ENCODE results near the gene TP73. TPM values are rescaled to one million over a fixed set of nuclear protein-coding genes. Genes with fewer than 3 reads are reported as not detected.

Gene TP73
- total RNA-seq, 2 donors from 2014 or later: 0.31 TPM; not detected in 1

GRCh38 chr1:3633344-3634058, 18.8 kb upstream of the TP73 start:
- H3K27ac Mint-ChIP-seq: no peak overlapping the region
- no peak overlapping the region for H3K4me3 Mint-ChIP-seq
- DNase-seq (no peak), ATAC-seq (no peak)
- H3K36me3 Mint-ChIP-seq (ENCODE audit: low read depth): peaks cover 7% of the 10 kb centered on the region
- no peaks in the 10 kb centered on the region for H3K27me3 Mint-ChIP-seq
- no peaks in the 10 kb centered on the region for H3K4me1 Mint-ChIP-seq
- H3K9me3 ChIP-seq (ENCODE audit: control insufficient read depth, low read length, poor library complexity, severe bottlenecking): no peaks in the 10 kb centered on the region

- no peak overlapping the region for H3K4me3 Mint-ChIP-seq
- H3K9me3 ChIP-seq (ENCODE audit: control insufficient read depth, low read length, poor library complexity, severe bottlenecking): no peaks in the 10 kb centered on the region
- peaks cover 7% of the 10 kb centered on the region for H3K36me3 Mint-ChIP-seq (ENCODE audit: low read depth)
- H3K27me3 Mint-ChIP-seq: no peaks in the 10 kb centered on the region
- ATAC-seq: no peak
- peak overlapping the region; percentile 82 for H3K27ac Mint-ChIP-seq
- H3K4me1 Mint-ChIP-seq: no peaks in the 10 kb centered on the region
- no peak for DNase-seq
Measured at GRCh38 chr1:3634059-3634800, 18.1 kb upstream of the TP73 start.

- Mint-ChIP-seq H3K4me1 (no peaks in the 10 kb centered on the region), H3K27me3 (no peaks in the 10 kb centered on the region), H3K36me3 (ENCODE audit: low read depth) (peaks cover 7% of the 10 kb centered on the region), H3K4me3 (no peak overlapping the region), H3K27ac (no peak overlapping the region)
- no peaks in the 10 kb centered on the region for H3K9me3 ChIP-seq (ENCODE audit: control insufficient read depth, low read length, poor library complexity, severe bottlenecking)
- ATAC-seq (no peak), DNase-seq (no peak)
Measured at GRCh38 chr1:3636080-3636479, 16.2 kb upstream of the TP73 start.

GRCh38 chr1:3636531-3636930, 15.8 kb upstream of the TP73 start:
- H3K4me3 Mint-ChIP-seq: no peak overlapping the region
- H3K9me3 ChIP-seq (ENCODE audit: control insufficient read depth, low read length, poor library complexity, severe bottlenecking): no peaks in the 10 kb centered on the region
- H3K27ac Mint-ChIP-seq: no peak overlapping the region
- DNase-seq (no peak), ATAC-seq (no peak)
- no peaks in the 10 kb centered on the region for H3K4me1 Mint-ChIP-seq
- peaks cover 7% of the 10 kb centered on the region for H3K36me3 Mint-ChIP-seq (ENCODE audit: low read depth)
- H3K27me3 Mint-ChIP-seq: no peaks in the 10 kb centered on the region

GRCh38 chr1:3638027-3638426, 14.3 kb upstream of the TP73 start:
- ATAC-seq (no peak), DNase-seq (no peak)
- Mint-ChIP-seq H3K4me3 (no peak overlapping the region), H3K4me1 (peaks cover 3% of the 10 kb centered on the region), H3K36me3 (ENCODE audit: low read depth) (peaks cover 7% of the 10 kb centered on the region), H3K27me3 (no peaks in the 10 kb centered on the region), H3K27ac (peak overlapping the region; percentile 4)
- H3K9me3 ChIP-seq (ENCODE audit: control insufficient read depth, low read length, poor library complexity, severe bottlenecking): no peaks in the 10 kb centered on the region

- no peak for DNase-seq
- no peak overlapping the region for H3K4me3 Mint-ChIP-seq
- H3K4me1 Mint-ChIP-seq: peaks cover 3% of the 10 kb centered on the region
- H3K27ac Mint-ChIP-seq: peak overlapping the region; percentile 4
- H3K36me3 Mint-ChIP-seq (ENCODE audit: low read depth): peaks cover 7% of the 10 kb centered on the region
- no peaks in the 10 kb centered on the region for H3K27me3 Mint-ChIP-seq
- H3K9me3 ChIP-seq (ENCODE audit: control insufficient read depth, low read length, poor library complexity, severe bottlenecking): no peaks in the 10 kb centered on the region
- no peak for ATAC-seq
Measured at GRCh38 chr1:3638676-3639075, 13.6 kb upstream of the TP73 start.

- no peaks in the 10 kb centered on the region for H3K9me3 ChIP-seq (ENCODE audit: control insufficient read depth, low read length, poor library complexity, severe bottlenecking)
- H3K27me3 Mint-ChIP-seq: no peaks in the 10 kb centered on the region
- no peak overlapping the region for H3K4me3 Mint-ChIP-seq
- H3K4me1 Mint-ChIP-seq: peaks cover 3% of the 10 kb centered on the region
- no peak for DNase-seq
- H3K27ac Mint-ChIP-seq: no peak overlapping the region
- ATAC-seq: no peak
- H3K36me3 Mint-ChIP-seq (ENCODE audit: low read depth): peaks cover 7% of the 10 kb centered on the region
Measured at GRCh38 chr1:3639397-3639911, 12.9 kb upstream of the TP73 start.

- H3K4me3 Mint-ChIP-seq: no peak overlapping the region
- H3K27me3 Mint-ChIP-seq: no peaks in the 10 kb centered on the region
- peaks cover 7% of the 10 kb centered on the region for H3K36me3 Mint-ChIP-seq (ENCODE audit: low read depth)
- H3K9me3 ChIP-seq (ENCODE audit: control insufficient read depth, low read length, poor library complexity, severe bottlenecking): no peaks in the 10 kb centered on the region
- H3K27ac Mint-ChIP-seq: no peak overlapping the region
- DNase-seq: no peak
- no peak for ATAC-seq
- peaks cover 3% of the 10 kb centered on the region for H3K4me1 Mint-ChIP-seq
Measured at GRCh38 chr1:3640121-3640837, 12.0 kb upstream of the TP73 start.

- DNase-seq (no peak), ATAC-seq (no peak)
- Mint-ChIP-seq H3K4me1 (peaks cover 3% of the 10 kb centered on the region), H3K27ac (no peak overlapping the region), H3K36me3 (ENCODE audit: low read depth) (peaks cover 9% of the 10 kb centered on the region), H3K4me3 (no peak overlapping the region), H3K27me3 (no peaks in the 10 kb centered on the region)
- no peaks in the 10 kb centered on the region for H3K9me3 ChIP-seq (ENCODE audit: control insufficient read depth, low read length, poor library complexity, severe bottlenecking)
Measured at GRCh38 chr1:3641046-3641760, 11.1 kb upstream of the TP73 start.

GRCh38 chr1:3641816-3642215, 10.5 kb upstream of the TP73 start:
- Mint-ChIP-seq H3K36me3 (ENCODE audit: low read depth) (peaks cover 5% of the 10 kb centered on the region), H3K4me1 (peaks cover 3% of the 10 kb centered on the region)
- ATAC-seq: no peak

GRCh38 chr1:3642919-3643675, 9.2 kb upstream of the TP73 start:
- H3K27me3 Mint-ChIP-seq: no peaks in the 10 kb centered on the region
- H3K27ac Mint-ChIP-seq: no peak overlapping the region
- H3K4me3 Mint-ChIP-seq: no peak overlapping the region
- DNase-seq: no peak
- ATAC-seq: no peak
- no peaks in the 10 kb centered on the region for H3K9me3 ChIP-seq (ENCODE audit: control insufficient read depth, low read length, poor library complexity, severe bottlenecking)
- peaks cover 3% of the 10 kb centered on the region for H3K4me1 Mint-ChIP-seq
- H3K36me3 Mint-ChIP-seq (ENCODE audit: low read depth): peaks cover 3% of the 10 kb centered on the region

More at GRCh38 chr1:3641816-3642215, 10.5 kb upstream of the TP73 start:
- Mint-ChIP-seq H3K27me3 (no peaks in the 10 kb centered on the region), H3K4me3 (no peak overlapping the region), H3K27ac (no peak overlapping the region)
- no peak for DNase-seq
- H3K9me3 ChIP-seq (ENCODE audit: control insufficient read depth, low read length, poor library complexity, severe bottlenecking): no peaks in the 10 kb centered on the region

- peaks cover 3% of the 10 kb centered on the region for H3K36me3 Mint-ChIP-seq (ENCODE audit: low read depth)
- ATAC-seq (no peak), DNase-seq (no peak)
- H3K9me3 ChIP-seq (ENCODE audit: control insufficient read depth, low read length, poor library complexity, severe bottlenecking): no peaks in the 10 kb centered on the region
- no peak overlapping the region for H3K27ac Mint-ChIP-seq
- no peaks in the 10 kb centered on the region for H3K27me3 Mint-ChIP-seq
- H3K4me1 Mint-ChIP-seq: peaks cover 8% of the 10 kb centered on the region
- H3K4me3 Mint-ChIP-seq: no peak overlapping the region
Measured at GRCh38 chr1:3644273-3644672, 8.0 kb upstream of the TP73 start.
